ENCODE data around the gene RFX7.

Gene RFX7

GRCh38 chr15:56228352-56228751 lies 15.3 kb downstream of the RFX7 start:
- H3K36me3 ChIP-seq (ENCODE audit: control insufficient read depth in 5 of 5, insufficient read depth in 5 of 5, low read length in 5 of 5) = peaks cover 0 to 6% (median 2%) of the 10 kb centered on the region in 5 donors
- H3K9ac ChIP-seq (ENCODE audit: low read length in 5 of 5) = no peak overlapping the region

GRCh38 chr15:56227780-56228179 lies 15.9 kb downstream of the RFX7 start:
- H3K27ac ChIP-seq (ENCODE audit: low read depth, low read length) = no peak overlapping the region
- no peaks in the 10 kb centered on the region for H3K27me3 ChIP-seq (ENCODE audit: control insufficient read depth in 5 of 5, insufficient read depth in 4 of 5, low read length in 5 of 5)
- no peak overlapping the region for H3K4me3 ChIP-seq (ENCODE audit: low read depth in 1 of 5, low read length in 5 of 5)
- no peak overlapping the region for H3K9ac ChIP-seq (ENCODE audit: low read length in 5 of 5)
- H3K9me3 ChIP-seq (ENCODE audit: control insufficient read depth in 5 of 5, low read length in 5 of 5) = peaks cover 0 to 18% (median 10%) of the 10 kb centered on the region in 5 donors
- peaks cover 0 to 6% (median 2%) of the 10 kb centered on the region in 5 donors for H3K36me3 ChIP-seq (ENCODE audit: control insufficient read depth in 5 of 5, insufficient read depth in 5 of 5, low read length in 5 of 5)
- no peaks in the 10 kb centered on the region for H3K4me1 ChIP-seq (ENCODE audit: control insufficient read depth in 5 of 5, insufficient read depth in 5 of 5, low read length in 5 of 5)

More at GRCh38 chr15:56228352-56228751, 15.3 kb downstream of the RFX7 start:
- Histone ChIP-seq H3K27ac (ENCODE audit: low read depth, low read length) (no peak overlapping the region), H3K27me3 (ENCODE audit: control insufficient read depth in 5 of 5, insufficient read depth in 4 of 5, low read length in 5 of 5) (no peaks in the 10 kb centered on the region), H3K9me3 (ENCODE audit: control insufficient read depth in 5 of 5, low read length in 5 of 5) (peaks cover 0 to 15% (median 10%) of the 10 kb centered on the region in 5 donors), H3K4me1 (ENCODE audit: control insufficient read depth in 5 of 5, insufficient read depth in 5 of 5, low read length in 5 of 5) (no peaks in the 10 kb centered on the region), H3K4me3 (ENCODE audit: low read depth in 1 of 5, low read length in 5 of 5) (no peak overlapping the region)

GRCh38 chr15:56227306-56227705 lies 16.4 kb downstream of the RFX7 start:
- peaks cover 0 to 6% (median 2%) of the 10 kb centered on the region in 5 donors for H3K36me3 ChIP-seq (ENCODE audit: control insufficient read depth in 5 of 5, insufficient read depth in 5 of 5, low read length in 5 of 5)
- H3K9me3 ChIP-seq (ENCODE audit: control insufficient read depth in 5 of 5, low read length in 5 of 5) = peaks cover 3 to 20% (median 7%) of the 10 kb centered on the region in 5 donors
- H3K4me3 ChIP-seq (ENCODE audit: low read depth in 1 of 5, low read length in 5 of 5) = no peak overlapping the region

GRCh38 chr15:56225520-56225919 lies 18.2 kb downstream of the RFX7 start:
- Histone ChIP-seq H3K27me3 (ENCODE audit: control insufficient read depth in 5 of 5, insufficient read depth in 4 of 5, low read length in 5 of 5) (no peaks in the 10 kb centered on the region), H3K27ac (ENCODE audit: low read depth, low read length) (no peak overlapping the region), H3K9me3 (ENCODE audit: control insufficient read depth in 5 of 5, low read length in 5 of 5) (peaks cover 3 to 12% (median 9%) of the 10 kb centered on the region in 5 donors)

More at GRCh38 chr15:56227306-56227705, 16.4 kb downstream of the RFX7 start:
- Histone ChIP-seq H3K9ac (ENCODE audit: low read length in 5 of 5) (no peak overlapping the region), H3K4me1 (ENCODE audit: control insufficient read depth in 5 of 5, insufficient read depth in 5 of 5, low read length in 5 of 5) (no peaks in the 10 kb centered on the region), H3K27me3 (ENCODE audit: control insufficient read depth in 5 of 5, insufficient read depth in 4 of 5, low read length in 5 of 5) (no peaks in the 10 kb centered on the region), H3K27ac (ENCODE audit: low read depth, low read length) (no peak overlapping the region)

GRCh38 chr15:56222302-56222701 lies 21.4 kb downstream of the RFX7 start:
- Histone ChIP-seq H3K27me3 (ENCODE audit: control insufficient read depth in 5 of 5, insufficient read depth in 4 of 5, low read length in 5 of 5) (no peaks in the 10 kb centered on the region), H3K4me3 (ENCODE audit: low read depth in 1 of 5, low read length in 5 of 5) (no peak overlapping the region), H3K9me3 (ENCODE audit: control insufficient read depth in 5 of 5, low read length in 5 of 5) (peaks cover 3 to 12% (median 10%) of the 10 kb centered on the region in 5 donors), H3K36me3 (ENCODE audit: control insufficient read depth in 5 of 5, insufficient read depth in 5 of 5, low read length in 5 of 5) (no peaks in the 10 kb centered on the region), H3K27ac (ENCODE audit: low read depth, low read length) (no peak overlapping the region), H3K4me1 (ENCODE audit: control insufficient read depth in 5 of 5, insufficient read depth in 5 of 5, low read length in 5 of 5) (no peaks in the 10 kb centered on the region), H3K9ac (ENCODE audit: low read length in 5 of 5) (no peak overlapping the region)

More at GRCh38 chr15:56225520-56225919, 18.2 kb downstream of the RFX7 start:
- H3K4me1 ChIP-seq (ENCODE audit: control insufficient read depth in 5 of 5, insufficient read depth in 5 of 5, low read length in 5 of 5) = no peaks in the 10 kb centered on the region
- H3K9ac ChIP-seq (ENCODE audit: low read length in 5 of 5) = no peak overlapping the region
- H3K4me3 ChIP-seq (ENCODE audit: low read depth in 1 of 5, low read length in 5 of 5) = no peak overlapping the region
- H3K36me3 ChIP-seq (ENCODE audit: control insufficient read depth in 5 of 5, insufficient read depth in 5 of 5, low read length in 5 of 5) = no peaks in the 10 kb centered on the region

- H3K4me1 ChIP-seq (ENCODE audit: control insufficient read depth in 5 of 5, insufficient read depth in 5 of 5, low read length in 5 of 5) = no peaks in the 10 kb centered on the region
- no peaks in the 10 kb centered on the region for H3K36me3 ChIP-seq (ENCODE audit: control insufficient read depth in 5 of 5, insufficient read depth in 5 of 5, low read length in 5 of 5)
- H3K9ac ChIP-seq (ENCODE audit: low read length in 5 of 5) = no peak overlapping the region
- no peak overlapping the region for H3K4me3 ChIP-seq (ENCODE audit: low read depth in 1 of 5, low read length in 5 of 5)
- no peaks in the 10 kb centered on the region for H3K27me3 ChIP-seq (ENCODE audit: control insufficient read depth in 5 of 5, insufficient read depth in 4 of 5, low read length in 5 of 5)
- H3K27ac ChIP-seq (ENCODE audit: low read depth, low read length) = no peak overlapping the region
- H3K9me3 ChIP-seq (ENCODE audit: control insufficient read depth in 5 of 5, low read length in 5 of 5) = peaks cover 0 to 9% (median 4%) of the 10 kb centered on the region in 5 donors
Measured at GRCh38 chr15:56217341-56217740, 26.3 kb downstream of the RFX7 start.

- Histone ChIP-seq H3K4me3 (ENCODE audit: low read depth in 1 of 5, low read length in 5 of 5) (no peak overlapping the region), H3K27ac (ENCODE audit: low read depth, low read length) (no peak overlapping the region), H3K9ac (ENCODE audit: low read length in 5 of 5) (no peak overlapping the region), H3K36me3 (ENCODE audit: control insufficient read depth in 5 of 5, insufficient read depth in 5 of 5, low read length in 5 of 5) (no peaks in the 10 kb centered on the region), H3K27me3 (ENCODE audit: control insufficient read depth in 5 of 5, insufficient read depth in 4 of 5, low read length in 5 of 5) (no peaks in the 10 kb centered on the region), H3K9me3 (ENCODE audit: control insufficient read depth in 5 of 5, low read length in 5 of 5) (peaks cover 0 to 7% (median 0%) of the 10 kb centered on the region in 5 donors), H3K4me1 (ENCODE audit: control insufficient read depth in 5 of 5, insufficient read depth in 5 of 5, low read length in 5 of 5) (no peaks in the 10 kb centered on the region)
Measured at GRCh38 chr15:56215769-56216168, 27.9 kb downstream of the RFX7 start.

GRCh38 chr15:56211960-56212550 lies 31.6 kb downstream of the RFX7 start:
- Histone ChIP-seq H3K36me3 (ENCODE audit: control insufficient read depth in 5 of 5, insufficient read depth in 5 of 5, low read length in 5 of 5) (peaks cover 0 to 3% (median 0%) of the 10 kb centered on the region in 5 donors), H3K9ac (ENCODE audit: low read length in 5 of 5) (no peak overlapping the region), H3K4me3 (ENCODE audit: low read depth in 1 of 5, low read length in 5 of 5) (no peak overlapping the region), H3K27me3 (ENCODE audit: control insufficient read depth in 5 of 5, insufficient read depth in 4 of 5, low read length in 5 of 5) (no peaks in the 10 kb centered on the region), H3K9me3 (ENCODE audit: control insufficient read depth in 5 of 5, low read length in 5 of 5) (peaks cover 0 to 3% (median 0%) of the 10 kb centered on the region in 5 donors), H3K4me1 (ENCODE audit: control insufficient read depth in 5 of 5, insufficient read depth in 5 of 5, low read length in 5 of 5) (peaks cover 0 to 9% (median 0%) of the 10 kb centered on the region in 5 donors), H3K27ac (ENCODE audit: low read depth, low read length) (no peak overlapping the region)

- H3K36me3 ChIP-seq (ENCODE audit: control insufficient read depth in 5 of 5, insufficient read depth in 5 of 5, low read length in 5 of 5) = peaks cover 0 to 3% (median 0%) of the 10 kb centered on the region in 5 donors
Measured at GRCh38 chr15:56211064-56211463, 32.6 kb downstream of the RFX7 start.

GRCh38 chr15:56208641-56209155 lies 35.0 kb downstream of the RFX7 start:
- no peak overlapping the region for H3K27ac ChIP-seq (ENCODE audit: low read depth, low read length)
- peaks cover 0 to 3% (median 0%) of the 10 kb centered on the region in 5 donors for H3K9me3 ChIP-seq (ENCODE audit: control insufficient read depth in 5 of 5, low read length in 5 of 5)
- H3K4me3 ChIP-seq (ENCODE audit: low read depth in 1 of 5, low read length in 5 of 5) = no peak overlapping the region
- H3K4me1 ChIP-seq (ENCODE audit: control insufficient read depth in 5 of 5, insufficient read depth in 5 of 5, low read length in 5 of 5) = peaks cover 0 to 12% (median 8%) of the 10 kb centered on the region in 5 donors
- H3K9ac ChIP-seq (ENCODE audit: low read length in 5 of 5) = no peak overlapping the region
- peaks cover 0 to 3% (median 0%) of the 10 kb centered on the region in 5 donors for H3K36me3 ChIP-seq (ENCODE audit: control insufficient read depth in 5 of 5, insufficient read depth in 5 of 5, low read length in 5 of 5)
- no peaks in the 10 kb centered on the region for H3K27me3 ChIP-seq (ENCODE audit: control insufficient read depth in 5 of 5, insufficient read depth in 4 of 5, low read length in 5 of 5)

More at GRCh38 chr15:56211064-56211463, 32.6 kb downstream of the RFX7 start:
- Histone ChIP-seq H3K27ac (ENCODE audit: low read depth, low read length) (no peak overlapping the region), H3K27me3 (ENCODE audit: control insufficient read depth in 5 of 5, insufficient read depth in 4 of 5, low read length in 5 of 5) (no peaks in the 10 kb centered on the region), H3K9ac (ENCODE audit: low read length in 5 of 5) (no peak overlapping the region), H3K4me1 (ENCODE audit: control insufficient read depth in 5 of 5, insufficient read depth in 5 of 5, low read length in 5 of 5) (peaks cover 0 to 9% (median 0%) of the 10 kb centered on the region in 5 donors), H3K4me3 (ENCODE audit: low read depth in 1 of 5, low read length in 5 of 5) (no peak overlapping the region), H3K9me3 (ENCODE audit: control insufficient read depth in 5 of 5, low read length in 5 of 5) (peaks cover 0 to 3% (median 0%) of the 10 kb centered on the region in 5 donors)
